H9 (cell line): ENCODE results near the gene SPRED2. TPM values are rescaled to one million over a fixed set of nuclear protein-coding genes. Genes with fewer than 3 reads are reported as not detected.

Experiments used
- DNase-seq: peaks from one replicate; pipeline ENCODE4 v3.0.0-alpha.2; 2017
- H2AFZ ChIP-seq: one replicate; pipeline ENCODE4 v1.6.1; 2013; ENCODE audit warnings: mild to moderate bottlenecking, low read length, control low read depth, moderate library complexity
- H2AK5ac ChIP-seq: 2 replicates; pipeline ENCODE4 v1.6.1; 2013; ENCODE audit warnings: low read length, control low read depth, mixed read lengths; ENCODE audit not compliant: insufficient read length
- H2BK120ac ChIP-seq: one replicate; pipeline ENCODE4 v1.6.1; 2013; ENCODE audit warnings: low read depth, mild to moderate bottlenecking, low read length, control low read depth, inconsistent platforms; ENCODE audit not compliant: poor library complexity, severe bottlenecking
- H2BK12ac ChIP-seq: 2 replicates; pipeline ENCODE4 v1.6.1; 2013; ENCODE audit warnings: low read length, control low read depth, mixed read lengths, low read depth; ENCODE audit not compliant: insufficient read length
- H2BK15ac ChIP-seq: 2 replicates; pipeline ENCODE4 v1.6.1; 2013; ENCODE audit warnings: low read depth, low read length, control low read depth
- H2BK20ac ChIP-seq: one replicate; pipeline ENCODE4 v1.6.1; 2013; ENCODE audit warnings: low read depth, mild to moderate bottlenecking, low read length, control low read depth, inconsistent platforms; ENCODE audit not compliant: poor library complexity, severe bottlenecking
- H2BK5ac ChIP-seq: 2 replicates; pipeline ENCODE4 v1.6.1; 2013; ENCODE audit warnings: low read length, control low read depth, mixed read lengths; ENCODE audit not compliant: insufficient read length
- H3K14ac ChIP-seq: 2 replicates; pipeline ENCODE4 v1.6.1; 2013; ENCODE audit warnings: low read length, control low read depth; ENCODE audit not compliant: insufficient read depth
- H3K18ac ChIP-seq: 2 replicates; pipeline ENCODE4 v1.6.1; 2013; ENCODE audit warnings: low read depth, mild to moderate bottlenecking, mixed read lengths, low read length, control low read depth; ENCODE audit not compliant: insufficient read length
- H3K23ac ChIP-seq: 2 replicates; pipeline ENCODE4 v1.6.1; 2013; ENCODE audit warnings: low read length, control low read depth, mixed read lengths, low read depth; ENCODE audit not compliant: insufficient read length
- H3K23me2 ChIP-seq: 2 replicates; pipeline ENCODE4 v1.6.1; 2013; ENCODE audit warnings: low read depth, mild to moderate bottlenecking, mixed read lengths, low read length, control low read depth; ENCODE audit not compliant: insufficient read length, poor library complexity, severe bottlenecking
- H3K27ac ChIP-seq: 2 replicates; pipeline ENCODE4 v1.5.1; 2013; ENCODE audit warnings: low read length, control low read depth, mixed read lengths, low read depth; ENCODE audit not compliant: insufficient read length
- H3K27me3 ChIP-seq: 2 replicates; pipeline ENCODE4 v1.6.1; 2013; ENCODE audit warnings: low read length, control low read depth, inconsistent platforms; ENCODE audit not compliant: insufficient read depth
- H3K4ac ChIP-seq: 2 replicates; pipeline ENCODE4 v1.6.1; 2013; ENCODE audit warnings: low read depth, mild to moderate bottlenecking, control low read depth, inconsistent platforms, low read length, moderate library complexity
- H3K4me1 ChIP-seq: 2 replicates; pipeline ENCODE4 v1.6.1; 2013; ENCODE audit warnings: low read length, control low read depth, inconsistent platforms; ENCODE audit not compliant: insufficient read depth
- H3K4me2 ChIP-seq: 2 replicates; pipeline ENCODE4 v1.6.1; 2013; ENCODE audit warnings: low read length, control low read depth, mixed read lengths; ENCODE audit not compliant: insufficient read length, insufficient read depth
- H3K56ac ChIP-seq: 2 replicates; pipeline ENCODE4 v1.6.1; 2013; ENCODE audit warnings: low read depth, mild to moderate bottlenecking, mixed read lengths, low read length, control low read depth; ENCODE audit not compliant: insufficient read length
- H3K79me1 ChIP-seq: 2 replicates; pipeline ENCODE4 v1.6.1; 2013; ENCODE audit warnings: low read depth, mild to moderate bottlenecking, moderate library complexity, low read length, control low read depth, inconsistent platforms; ENCODE audit not compliant: insufficient read depth, poor library complexity, severe bottlenecking
- H3K79me2 ChIP-seq: 2 replicates; pipeline ENCODE4 v1.6.1; 2013; ENCODE audit warnings: low read length, control low read depth, inconsistent platforms; ENCODE audit not compliant: insufficient read depth
- H3K9ac ChIP-seq: 2 replicates; pipeline ENCODE4 v1.6.1; 2013; ENCODE audit warnings: low read length, control low read depth, mixed read lengths; ENCODE audit not compliant: insufficient read length; ENCODE audit errors: extremely low read depth
- H3K9me3 ChIP-seq: one replicate; pipeline ENCODE4 v1.6.1; 2013; ENCODE audit warnings: low read depth, low read length, inconsistent platforms; ENCODE audit not compliant: control insufficient read depth
- H3T11ph ChIP-seq: one replicate; pipeline ENCODE4 v1.6.1; 2013; ENCODE audit warnings: mild to moderate bottlenecking, low read length, control low read depth, inconsistent platforms
- H4K20me1 ChIP-seq: one replicate; pipeline ENCODE4 v1.6.1; 2013; ENCODE audit not compliant: control insufficient read depth, insufficient read length, insufficient read depth
- H4K5ac ChIP-seq: 2 replicates; pipeline ENCODE4 v1.6.1; 2013; ENCODE audit warnings: low read depth, mild to moderate bottlenecking, mixed read lengths, low read length, control low read depth; ENCODE audit not compliant: insufficient read length
- H4K8ac ChIP-seq: replicated peaks from 2 replicates; pipeline ENCODE4 v1.6.1; 2013; ENCODE audit warnings: low read length, control low read depth, mixed read lengths, low read depth; ENCODE audit not compliant: insufficient read length
- H4K91ac ChIP-seq: 2 replicates; pipeline ENCODE4 v1.6.1; 2013; ENCODE audit warnings: low read depth, mild to moderate bottlenecking, moderate library complexity, mixed read lengths, low read length, control low read depth; ENCODE audit not compliant: insufficient read length
- H3K27ac Mint-ChIP-seq, 3 experiments: 2 replicates in 2 of 3; 3 replicates in 1 of 3; pipeline ENCODE4 v1.8.0; 2020 to 2021; ENCODE audit warnings: mixed read lengths in 3 of 3, mild to moderate bottlenecking in 1 of 3, moderate library complexity in 1 of 3
- H3K27me3 Mint-ChIP-seq: 2 replicates; pipeline ENCODE4 v1.8.0; 2021; ENCODE audit warnings: low read depth, mild to moderate bottlenecking, moderate library complexity, mixed read lengths
- H3K36me3 Mint-ChIP-seq, 3 experiments: 2 replicates in 2 of 3; 3 replicates in 1 of 3; pipeline ENCODE4 v1.8.0; 2020 to 2021; ENCODE audit warnings: low read depth in 3 of 3, mixed read lengths in 3 of 3; ENCODE audit not compliant: insufficient read depth in 1 of 3
- H3K4me1 Mint-ChIP-seq, 2 experiments: 2 replicates each; pipeline ENCODE4 v1.8.0; 2020; ENCODE audit warnings: mixed read lengths in 2 of 2
- H3K4me3 Mint-ChIP-seq, 2 experiments: 2 replicates in 1 of 2; 3 replicates in 1 of 2; pipeline ENCODE4 v1.8.0; 2020 to 2021; ENCODE audit warnings: mild to moderate bottlenecking in 2 of 2, mixed read lengths in 2 of 2, moderate library complexity in 1 of 2
- H3K9me3 Mint-ChIP-seq, 2 experiments: 2 replicates in 1 of 2; 3 replicates in 1 of 2; pipeline ENCODE4 v1.8.0; 2020; ENCODE audit warnings: mild to moderate bottlenecking in 2 of 2, mixed read lengths in 2 of 2, moderate library complexity in 1 of 2
- WGBS: extraction: QIAGEN DNeasy Blood & Tissue Kit; methylation state at CpG from one replicate; pipeline ENCODE4 v1.1.7; 2013; ENCODE audit warnings: missing lambda C conversion rate, low lambda C conversion rate, mixed read lengths; ENCODE audit not compliant: insufficient read length; ENCODE audit errors: extremely low coverage; 5-methylcytosine and 5-hydroxymethylcytosine counted together
- total RNA-seq: library from RNA; stranded (reverse); gene quantifications from 2 replicates; pipeline ENCODE4 v1.2.1, GENCODE V29; 2021
- TF ChIP-seq, protein P1 (sequence below): fragments of 200-600 bp; sonication (generic); conservative IDR thresholded peaks from 3 replicates; pipeline ENCODE4 v1.8.0; 2021; ENCODE audit warnings: antibody characterized with exemption, mild to moderate bottlenecking

SPRED2 gene
- total RNA-seq, 1 experiment from 2014 or later = 23.5 TPM

DNA sequence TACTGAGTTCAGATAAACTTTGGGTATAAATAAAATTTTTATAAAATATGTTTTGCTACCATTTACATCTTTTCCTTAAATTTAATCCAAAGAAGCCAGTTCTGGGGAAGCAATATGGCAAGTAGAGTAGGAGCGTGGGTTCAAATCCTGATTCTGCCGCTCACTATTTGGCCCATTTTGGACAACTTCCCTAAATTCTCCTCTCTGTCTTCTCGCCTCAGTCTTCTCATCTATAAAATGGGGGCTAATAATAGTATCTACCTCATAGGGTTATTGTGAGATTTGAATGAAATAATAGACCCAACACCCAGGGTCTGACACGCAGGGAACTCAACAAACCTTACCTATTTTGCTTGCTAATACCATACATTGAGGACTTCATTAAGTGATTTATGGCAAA is 145.0 kb downstream of the SPRED2 start:
- Histone ChIP-seq H3K4me1 (no peaks in the 10 kb centered on the region), H4K20me1 (no peaks in the 10 kb centered on the region), H3K23ac (no peak overlapping the region), H3K79me2 (no peaks in the 10 kb centered on the region), H2BK5ac (no peak overlapping the region), H2AFZ (no peak overlapping the region), H2BK20ac (no peak overlapping the region), H4K8ac (no peak overlapping the region), H2BK15ac (no peak overlapping the region), H2AK5ac (no peak overlapping the region), H3K27ac (no peak overlapping the region), H3K56ac (no peak overlapping the region), H3K9ac (no peak overlapping the region), H3K14ac (no peak overlapping the region), H2BK12ac (no peak overlapping the region), H4K91ac (no peak overlapping the region), H3K18ac (no peak overlapping the region), H3K9me3 (no peaks in the 10 kb centered on the region), H3K23me2 (no peaks in the 10 kb centered on the region), H3K79me1 (no peaks in the 10 kb centered on the region), H3K4me2 (no peak overlapping the region), H3K4ac (no peak overlapping the region), H3K27me3 (no peaks in the 10 kb centered on the region; the same call in 1 of the 2 replicates), H3T11ph (no peak overlapping the region), H2BK120ac (no peak overlapping the region), H4K5ac (no peak overlapping the region)
- DNase-seq = no peak
- Mint-ChIP-seq H3K4me3 (no peak overlapping the region), H3K9me3 (no peaks in the 10 kb centered on the region), H3K27ac (no peak overlapping the region), H3K27me3 (peaks cover 94% of the 10 kb centered on the region), H3K36me3 (no peaks in the 10 kb centered on the region), H3K4me1 (peaks cover 0 to 2% of the 10 kb centered on the region in 2 experiments; a peak in 2 of 4 replicates)
- TF ChIP-seq, protein P1, sequence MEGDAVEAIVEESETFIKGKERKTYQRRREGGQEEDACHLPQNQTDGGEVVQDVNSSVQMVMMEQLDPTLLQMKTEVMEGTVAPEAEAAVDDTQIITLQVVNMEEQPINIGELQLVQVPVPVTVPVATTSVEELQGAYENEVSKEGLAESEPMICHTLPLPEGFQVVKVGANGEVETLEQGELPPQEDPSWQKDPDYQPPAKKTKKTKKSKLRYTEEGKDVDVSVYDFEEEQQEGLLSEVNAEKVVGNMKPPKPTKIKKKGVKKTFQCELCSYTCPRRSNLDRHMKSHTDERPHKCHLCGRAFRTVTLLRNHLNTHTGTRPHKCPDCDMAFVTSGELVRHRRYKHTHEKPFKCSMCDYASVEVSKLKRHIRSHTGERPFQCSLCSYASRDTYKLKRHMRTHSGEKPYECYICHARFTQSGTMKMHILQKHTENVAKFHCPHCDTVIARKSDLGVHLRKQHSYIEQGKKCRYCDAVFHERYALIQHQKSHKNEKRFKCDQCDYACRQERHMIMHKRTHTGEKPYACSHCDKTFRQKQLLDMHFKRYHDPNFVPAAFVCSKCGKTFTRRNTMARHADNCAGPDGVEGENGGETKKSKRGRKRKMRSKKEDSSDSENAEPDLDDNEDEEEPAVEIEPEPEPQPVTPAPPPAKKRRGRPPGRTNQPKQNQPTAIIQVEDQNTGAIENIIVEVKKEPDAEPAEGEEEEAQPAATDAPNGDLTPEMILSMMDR = no peak
- WGBS = no CpG with 5 or more reads among the region's 4 CpGs
